Inferior parietal cortex (tissue), 1 donor: ENCODE measurements around the gene FOXP1.

Experiments used
- DNase-seq: peaks from one replicate; pipeline ENCODE4 v3.0.0-alpha.2; 2016; ENCODE audit errors: extremely low spot score

FOXP1 gene

GRCh38 chr3:71214016-71214415 is 369.5 kb downstream of the FOXP1 start:
- no peak for DNase-seq

- no peak for DNase-seq
These were observed 372.4 kb downstream of the FOXP1 start for GRCh38 chr3:71211083-71211482.

GRCh38 chr3:71210257-71211007 is 373.1 kb downstream of the FOXP1 start:
- DNase-seq, result no peak

GRCh38 chr3:71208211-71209095 is 375.1 kb downstream of the FOXP1 start:
- DNase-seq, result no peak

GRCh38 chr3:71207632-71208031 is 375.9 kb downstream of the FOXP1 start:
- DNase-seq, result no peak

- no peak for DNase-seq
These were observed 377.0 kb downstream of the FOXP1 start for GRCh38 chr3:71206305-71207165.

GRCh38 chr3:71203727-71204488 is 379.6 kb downstream of the FOXP1 start:
- DNase-seq, result no peak

- DNase-seq, result no peak
These were observed 380.5 kb downstream of the FOXP1 start for GRCh38 chr3:71202848-71203533.

- peak; percentile 81 for DNase-seq
These were observed 381.6 kb downstream of the FOXP1 start for GRCh38 chr3:71201939-71202338.

GRCh38 chr3:71197841-71198565 is 385.5 kb downstream of the FOXP1 start:
- DNase-seq, result no peak

- no peak for DNase-seq
These were observed 388.0 kb downstream of the FOXP1 start for GRCh38 chr3:71195492-71195891.

GRCh38 chr3:71194785-71195184 is 388.7 kb downstream of the FOXP1 start:
- no peak for DNase-seq

- no peak for DNase-seq
These were observed 392.5 kb downstream of the FOXP1 start for GRCh38 chr3:71191031-71191482.

GRCh38 chr3:71189480-71189879 is 394.0 kb downstream of the FOXP1 start:
- no peak for DNase-seq

GRCh38 chr3:71187715-71188114 is 395.8 kb downstream of the FOXP1 start:
- DNase-seq, result no peak

GRCh38 chr3:71186801-71187200 is 396.7 kb downstream of the FOXP1 start:
- no peak for DNase-seq

GRCh38 chr3:71185733-71186455 is 397.6 kb downstream of the FOXP1 start:
- no peak for DNase-seq

- DNase-seq, result no peak
These were observed 399.3 kb downstream of the FOXP1 start for GRCh38 chr3:71184252-71184651.

GRCh38 chr3:71183549-71183948 is 400.0 kb downstream of the FOXP1 start:
- no peak for DNase-seq
